Jurkat, Clone E6-1 (cell line): Measurements from ENCODE around the gene POU2AF1.

Experiments
- DNase-seq: peaks from one replicate; pipeline ENCODE4 v3.0.0-alpha.2; 2011; ENCODE audit warnings: low read depth, low spot score
- H3K4me3 ChIP-seq: 2 replicates; pipeline ENCODE4 v1.5.1; 2011; ENCODE audit warnings: mild to moderate bottlenecking, low read length, control low read depth, moderate library complexity

POU2AF1 gene

DNA sequence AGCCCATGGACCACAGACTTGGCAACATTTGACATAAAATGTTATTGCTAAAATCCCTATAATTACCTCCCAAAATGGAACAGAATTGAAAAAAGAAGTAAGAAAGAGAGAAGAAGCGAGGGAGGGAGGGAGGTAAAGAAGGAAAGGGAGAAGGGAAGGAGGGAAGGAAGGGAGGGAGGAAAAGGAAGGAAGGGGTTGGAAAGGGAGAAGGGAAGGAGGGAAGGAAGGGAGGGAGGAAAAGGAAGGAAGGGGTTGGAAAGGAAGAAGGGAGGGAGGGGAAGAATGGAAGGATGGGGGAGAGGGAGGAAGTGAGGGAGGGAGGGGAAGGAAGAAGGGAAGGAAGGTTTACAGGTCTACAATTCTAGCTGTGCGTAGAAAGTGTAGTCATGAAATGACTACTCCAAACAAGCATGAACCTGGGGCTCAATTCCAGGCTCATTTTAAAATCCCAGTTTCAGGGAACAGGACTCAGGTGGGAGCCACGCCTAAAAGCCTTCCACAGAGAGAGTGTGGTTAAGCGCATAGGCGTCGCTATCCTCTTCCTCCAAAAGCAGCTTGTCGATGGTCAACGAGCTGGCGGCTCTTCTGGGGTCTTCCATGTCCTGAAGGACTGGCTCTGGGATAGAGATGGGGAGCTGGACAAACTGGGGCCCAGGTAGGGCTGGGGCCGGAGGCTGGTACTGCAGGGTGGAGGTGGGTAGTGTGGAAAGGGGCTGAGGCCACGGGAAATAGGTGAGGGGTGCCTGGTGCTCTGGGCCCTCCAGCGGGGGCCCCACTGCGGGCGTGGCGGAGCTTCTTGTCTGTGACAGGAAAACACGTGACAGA lies 25.1 kb downstream of the POU2AF1 start:
- no peak for DNase-seq
- no peak overlapping the region for H3K4me3 ChIP-seq

DNA sequence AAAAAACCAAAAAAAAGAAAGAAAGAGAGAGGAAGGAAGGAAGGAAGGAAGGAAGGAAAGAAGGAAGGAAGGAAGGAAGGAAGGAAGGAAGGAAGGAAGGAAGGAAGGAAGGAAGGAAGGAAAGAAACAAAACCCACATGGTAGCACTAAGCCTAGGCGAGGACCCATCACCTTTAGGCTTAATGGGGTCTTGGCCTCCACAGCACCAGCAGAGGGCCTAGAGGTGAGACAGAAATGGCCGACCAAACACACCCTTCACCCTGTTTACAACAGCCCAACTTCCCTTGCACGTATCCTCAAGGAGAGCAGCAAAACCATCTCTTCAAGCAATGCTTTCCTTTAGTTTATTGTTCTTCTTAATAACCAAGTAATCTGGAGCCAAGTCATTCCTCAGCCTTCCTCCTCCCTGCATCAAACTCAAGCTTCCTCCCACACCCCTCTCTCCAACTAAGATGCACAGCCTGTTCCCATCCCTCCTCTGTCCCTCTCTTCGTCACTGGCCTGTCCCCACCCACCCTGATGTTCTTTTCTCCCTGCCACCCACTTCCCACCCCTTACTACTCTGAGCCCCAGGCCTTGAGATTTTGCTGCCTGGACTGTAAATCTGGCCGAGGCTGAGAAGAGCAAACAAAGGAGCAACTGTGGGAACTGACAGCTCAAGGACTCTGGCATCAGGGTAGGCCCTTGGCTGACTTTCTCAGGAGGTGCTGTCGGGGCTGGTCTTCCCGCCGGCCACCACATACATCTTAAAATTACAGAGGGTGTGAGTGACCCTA lies 26.0 kb downstream of the POU2AF1 start:
- no peak for DNase-seq
- no peak overlapping the region for H3K4me3 ChIP-seq

DNA sequence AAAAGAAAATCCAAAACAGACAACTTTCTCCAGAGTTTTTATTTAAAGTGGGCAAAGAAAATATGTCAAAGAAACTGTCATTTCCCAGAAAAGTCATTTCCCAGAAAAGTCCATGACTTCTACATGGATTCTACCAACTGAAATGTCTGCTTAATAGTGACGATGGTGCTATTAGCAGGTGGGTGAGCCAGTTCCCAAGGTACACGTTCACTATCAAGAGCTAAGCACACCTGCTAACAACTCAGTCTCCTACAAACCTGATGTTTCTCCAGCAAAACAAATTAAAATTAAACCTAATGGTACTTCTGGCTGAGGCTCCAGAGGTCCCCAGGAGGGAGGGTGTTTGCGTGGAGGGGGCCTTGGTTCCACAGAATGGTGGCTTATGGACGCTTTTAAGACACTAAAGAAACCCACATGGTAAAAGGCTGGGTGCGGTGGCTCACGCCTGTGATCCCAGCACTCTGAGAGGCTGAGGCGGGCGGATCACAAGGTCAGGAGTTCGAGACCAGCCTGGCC lies 26.8 kb downstream of the POU2AF1 start:
- DNase-seq: no peak

DNA sequence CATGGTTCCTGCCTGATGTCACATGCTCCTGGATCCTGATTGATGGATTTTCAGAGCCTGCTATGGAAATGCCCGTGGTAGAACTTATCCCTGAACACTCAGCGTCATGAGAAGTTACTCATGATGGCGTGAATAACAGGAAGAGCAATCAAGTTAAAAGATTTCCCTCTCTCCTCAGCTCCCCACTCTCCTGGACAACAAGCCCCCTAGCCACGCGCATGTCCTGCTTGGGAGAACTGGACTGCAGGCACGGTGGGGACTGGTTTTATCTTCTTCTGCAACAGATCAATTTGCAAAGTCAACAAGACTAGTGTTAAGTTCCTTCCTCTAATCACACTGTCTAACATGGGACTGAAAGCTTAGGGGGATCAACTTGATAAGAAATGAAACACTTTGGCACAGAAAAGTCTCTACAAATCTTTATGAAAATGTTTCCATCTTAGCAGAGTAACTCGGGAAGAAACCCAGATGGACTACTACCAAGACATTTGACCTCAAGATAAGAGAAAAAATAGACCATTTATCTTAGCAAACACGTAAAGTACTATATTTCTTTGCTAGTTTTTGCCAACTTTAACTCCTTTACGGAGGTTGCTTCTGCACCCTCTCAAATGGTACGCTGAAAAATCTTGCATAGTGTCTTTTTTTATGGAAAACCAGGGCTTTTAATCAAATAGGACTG lies 27.6 kb downstream of the POU2AF1 start:
- DNase-seq: no peak
- H3K4me3 ChIP-seq: no peak overlapping the region

More for the DNA sequence above, 26.8 kb downstream of the POU2AF1 start:
- H3K4me3 ChIP-seq: no peak overlapping the region

DNA sequence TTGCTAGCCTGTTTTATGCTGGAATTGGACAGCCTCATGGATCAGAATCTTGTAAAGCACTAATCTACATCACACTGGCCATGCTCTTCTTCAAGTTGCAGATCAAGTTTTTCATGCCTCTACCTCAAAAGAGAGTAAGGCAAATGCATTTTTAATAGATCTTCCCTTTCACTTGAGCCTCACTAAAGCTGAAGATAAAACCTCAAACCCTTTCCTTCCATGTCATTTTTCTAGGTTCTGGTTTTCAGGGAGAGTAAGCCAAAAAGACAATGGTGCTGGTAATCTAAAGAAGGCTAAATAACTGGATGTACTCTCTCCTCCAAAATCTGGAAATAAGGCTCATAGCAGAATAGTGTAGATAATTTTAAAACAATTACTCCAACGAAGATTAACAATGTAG lies 28.3 kb downstream of the POU2AF1 start:
- no peak overlapping the region for H3K4me3 ChIP-seq
- no peak for DNase-seq

DNA sequence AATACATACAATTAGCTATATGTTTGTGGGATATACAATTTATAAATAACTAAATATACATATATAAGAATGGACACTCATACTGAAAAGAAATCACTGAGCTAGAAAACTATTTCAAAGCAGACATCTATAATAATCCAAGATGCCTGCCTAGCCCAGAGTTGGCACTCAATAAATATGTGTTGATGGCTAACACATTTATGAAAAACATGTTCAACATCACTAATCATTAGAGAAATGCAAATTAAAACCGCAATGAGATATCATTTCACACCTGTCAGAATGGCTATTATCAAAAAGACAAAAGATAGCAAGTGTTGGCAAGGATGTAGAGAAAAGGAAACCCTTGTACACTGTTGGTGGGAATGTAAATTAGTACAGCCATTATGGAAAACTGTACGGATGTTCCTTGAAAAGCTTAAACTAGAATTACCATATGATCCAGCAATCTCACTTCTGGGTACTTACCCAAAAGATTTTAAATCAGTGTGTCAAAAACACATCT lies 29.8 kb downstream of the POU2AF1 start:
- H3K4me3 ChIP-seq: no peak overlapping the region
- no peak for DNase-seq

DNA sequence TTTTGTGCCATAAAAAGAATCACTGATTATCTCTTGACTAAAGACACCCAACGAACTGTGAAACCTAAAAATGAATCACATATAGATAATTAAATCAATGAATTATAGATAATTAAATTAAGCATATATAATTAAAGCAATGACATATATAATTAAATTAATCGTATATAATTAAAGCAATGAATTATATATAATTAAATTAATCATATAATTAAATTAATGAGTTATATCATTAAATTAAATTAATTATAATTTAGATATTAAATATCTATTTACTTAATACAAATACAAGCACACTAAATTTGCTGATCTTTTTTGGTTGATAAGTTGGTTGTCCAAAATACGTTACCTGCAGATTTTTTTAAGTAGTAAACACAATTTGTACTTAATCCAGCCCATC lies 30.9 kb downstream of the POU2AF1 start:
- H3K4me3 ChIP-seq: no peak overlapping the region
- DNase-seq: no peak

DNA sequence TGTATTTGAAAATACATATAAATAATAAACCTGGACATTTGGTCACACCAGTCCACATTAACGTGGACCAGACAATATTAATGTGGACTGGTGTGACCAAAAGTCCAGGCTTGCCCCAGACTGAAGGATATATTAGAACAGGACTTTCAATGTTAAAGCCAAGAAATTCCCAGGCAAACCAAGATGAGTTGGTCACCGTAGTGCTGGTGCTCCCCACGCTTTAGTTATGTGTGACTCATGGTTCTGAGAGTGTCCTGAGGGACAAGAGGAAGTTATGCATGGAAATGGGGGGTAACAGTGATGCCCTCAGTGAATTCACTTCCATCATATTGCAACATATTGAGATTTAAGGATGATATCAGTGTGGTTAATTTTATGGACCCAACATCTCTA lies 31.4 kb downstream of the POU2AF1 start:
- no peak for DNase-seq
- H3K4me3 ChIP-seq: no peak overlapping the region

DNA sequence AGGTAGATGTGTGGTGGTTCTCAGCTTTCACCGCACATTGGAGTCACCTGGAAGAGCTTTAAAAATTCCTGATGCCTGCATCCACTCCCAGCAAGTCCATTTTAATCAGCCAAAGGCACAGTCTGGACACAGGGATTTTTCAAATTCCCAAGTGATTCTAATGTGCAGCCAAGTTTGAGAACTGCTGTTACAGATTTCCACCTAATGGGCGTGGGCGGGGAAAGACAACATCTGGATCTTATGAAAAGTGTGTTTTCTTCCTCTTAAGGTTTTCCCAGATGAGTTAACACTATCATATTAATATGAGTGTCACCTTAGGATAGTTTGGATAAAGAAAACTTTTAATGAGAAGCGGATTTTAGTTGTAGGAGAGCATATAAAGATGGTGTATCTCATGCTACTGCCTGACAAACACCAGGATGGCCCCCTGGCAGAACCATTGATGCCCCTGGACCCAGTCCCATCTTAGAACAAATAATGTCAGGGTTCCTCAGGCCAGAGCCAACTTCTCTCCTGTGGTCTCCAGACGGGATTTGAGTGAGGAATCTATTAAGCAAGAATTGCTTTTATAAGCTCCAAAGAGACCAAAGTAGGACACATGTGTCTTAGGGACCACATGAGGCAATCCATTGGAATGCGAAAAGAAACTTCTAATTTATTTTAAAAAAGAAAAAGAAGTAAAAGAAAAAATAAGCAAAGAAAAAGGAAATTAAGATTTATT lies 31.9 kb downstream of the POU2AF1 start:
- no peak for DNase-seq
- no peak overlapping the region for H3K4me3 ChIP-seq

DNA sequence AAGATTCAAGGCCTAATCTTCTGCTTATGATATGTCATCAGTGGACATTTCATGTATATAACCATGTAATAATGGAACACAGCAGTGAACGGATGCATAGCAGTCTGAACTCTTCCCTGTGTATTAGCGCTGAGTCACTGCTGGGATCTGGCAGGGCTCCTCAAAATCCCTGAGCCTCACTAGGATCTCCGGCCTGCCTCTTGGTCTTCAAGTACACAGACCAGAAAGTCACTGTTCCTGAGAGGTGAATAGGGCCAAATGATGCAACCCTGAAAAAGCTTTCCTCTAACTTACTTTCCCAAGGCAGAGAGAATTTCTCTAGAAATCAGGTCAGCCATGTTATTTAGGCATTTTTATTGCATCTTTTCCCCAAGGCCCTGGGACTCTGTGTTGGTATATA lies 35.0 kb downstream of the POU2AF1 start:
- no peak overlapping the region for H3K4me3 ChIP-seq

DNA sequence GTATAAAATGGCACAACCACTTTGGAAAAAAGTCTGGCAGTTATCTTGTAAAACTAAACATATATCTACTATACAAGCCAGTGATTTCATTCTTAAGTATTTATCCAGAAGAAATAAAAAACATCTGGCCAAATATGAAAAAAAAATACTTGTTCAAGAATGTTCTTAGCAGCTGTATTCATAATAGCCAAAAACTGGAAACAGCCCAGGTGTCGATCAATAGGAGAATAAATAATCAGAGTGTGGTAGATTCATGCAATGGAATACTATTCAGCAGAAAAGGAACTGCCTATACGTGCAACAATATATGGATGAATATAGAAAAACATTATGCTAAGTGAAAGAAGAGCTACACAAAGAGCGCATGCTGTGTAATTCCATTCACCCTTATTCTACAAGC lies 36.7 kb downstream of the POU2AF1 start:
- H3K4me3 ChIP-seq: no peak overlapping the region
- DNase-seq: no peak

More for the DNA sequence above, 35.0 kb downstream of the POU2AF1 start:
- no peak for DNase-seq

DNA sequence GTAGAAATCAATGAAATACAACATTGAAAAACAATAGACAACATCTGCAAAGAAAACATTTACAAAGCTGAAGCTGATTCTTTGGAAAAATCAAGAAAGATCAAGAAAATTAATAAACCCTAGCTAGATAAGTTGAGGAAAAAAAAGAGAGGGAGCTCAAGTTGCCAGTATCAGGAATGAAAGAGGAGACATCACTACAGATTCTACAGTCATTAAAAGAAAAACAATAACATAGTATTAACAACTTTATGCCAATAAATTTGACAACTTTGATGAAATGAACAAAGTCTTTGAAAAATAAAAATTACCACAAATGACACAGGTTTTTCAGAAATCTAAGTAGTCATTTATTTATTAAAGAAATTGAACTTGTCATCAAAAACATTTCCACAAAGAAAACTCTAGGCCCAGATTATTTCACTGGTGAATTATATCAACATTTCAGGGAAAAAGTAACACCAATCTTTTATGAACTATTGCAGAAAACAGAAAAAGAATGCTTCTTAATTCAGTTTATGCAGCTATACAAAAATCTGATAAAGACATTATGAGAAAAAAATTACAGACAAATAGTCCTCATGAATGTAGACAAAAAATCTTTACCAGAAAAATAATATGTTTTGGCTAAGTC lies 39.2 kb downstream of the POU2AF1 start:
- H3K4me3 ChIP-seq: no peak overlapping the region
- no peak for DNase-seq

DNA sequence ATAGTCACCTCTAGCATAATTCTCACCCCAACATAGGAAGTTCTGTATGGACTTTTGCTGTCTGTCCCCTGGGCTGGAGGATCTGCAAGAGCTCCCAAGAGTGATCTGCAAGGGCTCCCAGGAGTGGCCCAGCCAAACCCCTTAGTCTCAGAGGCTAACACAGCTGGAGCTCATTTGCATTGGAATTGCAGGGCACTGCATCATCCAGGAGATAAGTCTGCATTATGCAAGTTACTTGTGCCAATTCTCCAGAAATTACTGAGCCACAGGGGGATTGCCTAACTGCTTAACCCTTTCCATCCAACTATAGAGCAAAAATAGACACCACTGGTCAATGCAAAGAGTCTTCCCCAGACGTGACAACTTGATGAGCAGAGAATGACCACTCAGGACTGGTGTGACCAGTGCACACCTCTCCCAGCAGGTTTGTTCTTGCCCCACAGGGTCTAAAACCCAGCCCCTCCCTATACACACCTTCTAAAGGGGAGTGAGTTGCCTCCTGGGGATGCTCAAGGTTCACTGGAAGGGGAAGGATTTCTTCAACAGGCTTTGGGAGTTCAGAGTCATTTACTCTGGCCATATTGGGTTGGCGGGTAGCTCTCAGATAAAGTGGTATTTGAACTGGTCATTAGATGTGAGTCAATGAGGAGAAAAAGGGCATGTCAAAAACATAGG lies 42.4 kb downstream of the POU2AF1 start:
- DNase-seq: no peak

DNA sequence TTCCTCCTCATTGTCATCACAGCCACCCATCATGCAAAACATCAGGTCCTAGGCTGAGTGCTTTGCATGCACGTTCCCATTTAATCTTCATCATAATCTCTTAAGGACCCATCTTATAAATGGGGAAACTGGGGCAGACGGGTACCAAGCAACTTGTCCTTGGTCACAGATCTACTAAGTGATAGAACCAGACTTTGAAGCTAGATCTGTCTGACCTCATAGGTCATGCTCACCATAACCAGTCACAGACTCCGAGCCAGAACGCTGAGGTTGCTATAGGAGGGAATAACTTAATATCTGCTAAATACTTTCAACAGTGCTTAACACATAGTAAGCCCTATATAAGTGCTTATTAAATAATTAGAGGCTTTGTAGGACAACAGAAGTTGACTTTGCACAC lies 43.0 kb downstream of the POU2AF1 start:
- no peak overlapping the region for H3K4me3 ChIP-seq
- no peak for DNase-seq

More for the DNA sequence above, 42.4 kb downstream of the POU2AF1 start:
- H3K4me3 ChIP-seq: no peak overlapping the region

DNA sequence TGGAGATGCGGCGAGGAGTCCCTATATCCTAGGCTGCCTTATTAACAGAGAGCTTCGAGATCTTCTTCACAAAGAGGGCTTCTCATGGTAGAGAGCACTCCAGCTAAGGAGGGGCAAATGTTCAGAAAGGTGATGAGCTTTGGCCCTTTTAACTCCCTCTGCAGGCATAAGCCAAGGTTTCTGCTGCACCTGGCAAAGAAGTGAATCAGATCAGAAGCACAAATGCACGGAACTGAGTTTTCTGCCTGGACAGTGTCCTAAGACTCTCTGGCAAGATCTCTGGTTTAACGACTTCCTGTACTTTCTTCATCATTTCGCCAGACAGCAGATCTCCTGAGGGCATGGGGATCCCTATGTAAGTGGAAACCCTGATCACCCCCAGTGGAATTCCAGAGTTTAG lies 43.5 kb downstream of the POU2AF1 start:
- no peak for DNase-seq
- H3K4me3 ChIP-seq: no peak overlapping the region

DNA sequence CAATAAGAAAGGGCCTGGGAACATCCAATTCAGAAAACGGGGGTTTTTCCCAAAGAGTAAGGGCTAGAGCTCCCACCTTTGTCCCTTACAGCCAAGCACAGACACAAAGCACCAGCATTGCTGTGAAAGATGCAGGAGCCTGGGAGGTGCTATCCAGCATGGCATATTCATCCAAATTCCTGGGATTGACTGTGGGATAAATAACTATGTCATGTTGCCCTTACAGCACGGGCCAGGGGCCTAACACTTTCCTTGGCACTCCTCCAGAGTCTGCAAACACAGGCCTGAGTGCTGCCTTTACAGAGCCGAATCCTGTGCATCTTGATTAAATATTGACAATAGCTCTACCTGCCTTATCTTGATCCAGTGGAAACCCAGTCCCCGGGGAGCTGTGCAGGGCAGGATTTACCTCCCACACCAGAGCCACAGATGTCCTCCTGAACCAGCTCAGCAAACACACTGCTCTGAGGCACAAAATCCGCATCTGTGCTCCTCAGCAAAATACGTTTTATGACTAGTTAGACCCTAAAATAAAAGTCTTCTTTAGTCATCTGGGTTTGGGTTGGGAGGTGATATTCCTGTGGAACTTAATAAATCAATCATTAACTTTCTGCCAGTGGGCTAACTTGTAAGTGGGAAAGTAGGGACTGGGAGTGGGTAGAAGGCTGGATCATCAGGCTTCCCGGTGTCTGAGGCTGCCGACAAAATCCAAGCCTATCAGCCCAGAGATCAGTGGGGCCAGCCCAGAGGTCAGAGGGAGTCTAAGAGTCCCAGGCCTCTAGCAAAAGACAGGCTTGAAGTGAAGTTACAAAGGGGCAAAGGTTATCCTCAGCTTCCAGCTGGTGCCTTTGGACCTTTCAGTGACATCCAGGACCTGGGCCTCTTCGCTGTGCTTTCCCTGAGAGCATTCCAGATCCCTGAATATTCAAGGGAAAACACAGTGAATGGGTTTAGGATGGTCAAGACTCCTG lies 44.3 kb downstream of the POU2AF1 start:
- no peak for DNase-seq
- no peak overlapping the region for H3K4me3 ChIP-seq
